Keratinocyte (primary cell): ENCODE results near the gene COL25A1. TPM values are rescaled to one million over a fixed set of nuclear protein-coding genes. Genes with fewer than 3 reads are reported as not detected.

Experiments used
- DNase-seq: peaks from one replicate; pipeline ENCODE4 v3.0.0-alpha.2; 2011; ENCODE audit warnings: low read depth, missing footprints, low spot score
- FAIRE-seq: peaks from 2 replicates; lab custom pipeline; 2011; peaks lifted over from hg19 to GRCh38; lab: Jason Lieb, UNC
- H2AFZ ChIP-seq: 2 replicates; pipeline ENCODE4 v1.6.0; 2012; ENCODE audit warnings: low read length, control low read depth, inconsistent platforms; ENCODE audit not compliant: control insufficient read depth
- H3K27ac ChIP-seq: 2 replicates; pipeline ENCODE4 v1.5.1; 2011; ENCODE audit warnings: low read length; ENCODE audit not compliant: control insufficient read depth, insufficient read depth
- H3K27me3 ChIP-seq: 3 replicates; pipeline ENCODE4 v1.6.0; 2011; ENCODE audit warnings: low read length; ENCODE audit not compliant: control insufficient read depth, insufficient read depth; ENCODE audit errors: extremely low read depth
- H3K36me3 ChIP-seq, 2 experiments: 2 replicates in 1 of 2; 3 replicates in 1 of 2; pipeline ENCODE4 v1.5.1; 2011; ENCODE audit warnings: low read length in 2 of 2, mild to moderate bottlenecking in 1 of 2; ENCODE audit not compliant: control insufficient read depth in 2 of 2, insufficient read depth in 2 of 2; ENCODE audit errors: extremely low read depth in 1 of 2
- H3K4me1 ChIP-seq: 3 replicates; pipeline ENCODE4 v1.5.1; 2011; ENCODE audit warnings: low read length; ENCODE audit not compliant: control insufficient read depth, insufficient read depth; ENCODE audit errors: extremely low read depth
- H3K4me2 ChIP-seq: 3 replicates; pipeline ENCODE4 v1.6.0; 2011; ENCODE audit warnings: low read depth, low read length; ENCODE audit not compliant: control insufficient read depth, insufficient read depth; ENCODE audit errors: extremely low read depth
- H3K4me3 ChIP-seq, 3 experiments: fragments of 200-600 bp in 1 of 3; sonication (generic) in 1 of 3; 2 replicates in 2 of 3; 3 replicates in 1 of 3; pipeline ENCODE4 v1.5.1; 2011 to 2016; ENCODE audit warnings: low read length in 3 of 3, mild to moderate bottlenecking in 3 of 3, control low read depth in 2 of 3, inconsistent platforms in 1 of 3, low read depth in 1 of 3, mixed read lengths in 1 of 3, mixed run types in 1 of 3, moderate library complexity in 1 of 3; ENCODE audit not compliant: control insufficient read depth in 2 of 3, insufficient read depth in 2 of 3; ENCODE audit errors: extremely low read depth in 1 of 3
- H3K79me2 ChIP-seq: 2 replicates; pipeline ENCODE4 v1.6.0; 2012; ENCODE audit warnings: low read length; ENCODE audit not compliant: control insufficient read depth, insufficient read depth
- H3K9ac ChIP-seq: 3 replicates; pipeline ENCODE4 v1.6.0; 2011; ENCODE audit warnings: low read length; ENCODE audit not compliant: control insufficient read depth, insufficient read depth; ENCODE audit errors: extremely low read depth
- H3K9me1 ChIP-seq: 3 replicates; pipeline ENCODE4 v1.6.0; 2011; ENCODE audit warnings: low read length; ENCODE audit not compliant: control insufficient read depth, insufficient read depth; ENCODE audit errors: extremely low read depth
- H3K9me3 ChIP-seq: 2 replicates; pipeline ENCODE4 v1.5.1; 2012; ENCODE audit warnings: low read depth, low read length; ENCODE audit not compliant: control insufficient read depth
- H4K20me1 ChIP-seq: 3 replicates; pipeline ENCODE4 v1.6.0; 2011; ENCODE audit warnings: low read length; ENCODE audit not compliant: control insufficient read depth, insufficient read depth; ENCODE audit errors: extremely low read depth
- CTCF ChIP-seq, 3 experiments: IDR thresholded peaks in 1 of 3; conservative IDR thresholded peaks in 1 of 3; optimal IDR thresholded peaks in 1 of 3; 2 replicates in 2 of 3; 3 replicates in 1 of 3; pipeline versions ENCODE3 to v1.5.1; 2011; ENCODE audit warnings: low read length in 3 of 3, mild to moderate bottlenecking in 3 of 3, moderate library complexity in 2 of 3, control low read depth in 1 of 3, inconsistent platforms in 1 of 3; ENCODE audit not compliant: insufficient read depth in 2 of 3; ENCODE audit errors: extremely low read depth in 1 of 3
- EZH2 ChIP-seq: IDR thresholded peaks from one replicate; pipeline ENCODE4 v1.6.1; 2012; ENCODE audit warnings: inconsistent platforms, mild to moderate bottlenecking, low read length, moderate library complexity
- dilution Hi-C: fragments of 300-500 bp; cut with MboI; formaldehyde crosslinking; loops from one replicate; pipeline ENCODE4 v1.7.0; 2020; ENCODE audit warnings: low sequenced_read_pairs; ENCODE audit not compliant: extremely low pct_ligation_motif_present
- polyA plus RNA-seq, 5 experiments: library from polyadenylated mRNA; depleted of rRNA in 3 of 5; stranded (reverse) in 3 of 5; stranded (forward) in 1 of 5; unstranded in 1 of 5; fragments of >200 nt; gene quantifications; 1 replicate in 1 of 5; 2 replicates in 3 of 5; 3 replicates in 1 of 5; pipeline versions ENCODE4 v1.2.1 to v1.2.3, GENCODE V29; 2011 to 2012; ENCODE audit warnings: missing spikeins in 2 of 5, low read depth in 1 of 5, low replicate concordance in 1 of 5

The COL25A1 gene
- polyA plus RNA-seq, 1 donor (not counting 4 experiments of a cell fraction or from before 2014, with no cell fraction given): not detected

DNA sequence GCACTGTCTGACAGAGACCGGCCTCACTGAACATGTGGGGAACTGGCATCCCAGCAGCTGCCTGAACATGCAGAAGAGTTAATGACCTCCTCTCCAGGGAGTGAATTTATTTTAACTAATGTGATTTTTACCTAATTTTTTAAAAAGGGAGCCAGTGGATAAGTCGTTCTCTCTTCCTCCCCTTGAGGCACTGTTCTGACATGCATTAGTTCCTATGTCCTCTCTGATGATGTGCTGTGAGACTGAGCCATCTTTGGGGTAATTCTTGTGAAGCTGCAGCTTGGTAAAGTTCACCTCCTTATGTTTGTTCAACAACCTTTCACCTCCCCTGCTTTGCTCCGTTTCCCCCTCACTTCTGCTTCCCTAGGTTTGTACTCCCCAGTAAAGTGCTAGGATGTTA lies 139.7 kb downstream of the COL25A1 start:
- H3K9ac ChIP-seq: no peak overlapping the region
- H2AFZ ChIP-seq: no peak overlapping the region
- DNase-seq (no peak), FAIRE-seq (no peak)
- no peaks in the 10 kb centered on the region for H3K27me3 ChIP-seq
- dilution Hi-C loops: no loop called here
- no peaks in the 10 kb centered on the region for H3K9me3 ChIP-seq
- TF ChIP-seq CTCF (optimal IDR thresholded peaks at IDR 0.05 in 1 of 3, IDR thresholded peaks at IDR 0.05 in 1 of 3, conservative IDR thresholded peaks at IDR 0.05 in 1 of 3; ENCODE audit: extremely low read depth in 1 of 3, insufficient read depth in 2 of 3, low read length in 3 of 3): no peak
- TF ChIP-seq EZH2: no peak
- H3K36me3 ChIP-seq: no peaks in the 10 kb centered on the region
- H3K79me2 ChIP-seq: no peaks in the 10 kb centered on the region
- H3K4me3 ChIP-seq: no peak overlapping the region
- no peaks in the 10 kb centered on the region for H3K4me1 ChIP-seq
- no peaks in the 10 kb centered on the region for H4K20me1 ChIP-seq
- H3K9me1 ChIP-seq: no peaks in the 10 kb centered on the region
- H3K27ac ChIP-seq: no peak overlapping the region
- no peak overlapping the region for H3K4me2 ChIP-seq

DNA sequence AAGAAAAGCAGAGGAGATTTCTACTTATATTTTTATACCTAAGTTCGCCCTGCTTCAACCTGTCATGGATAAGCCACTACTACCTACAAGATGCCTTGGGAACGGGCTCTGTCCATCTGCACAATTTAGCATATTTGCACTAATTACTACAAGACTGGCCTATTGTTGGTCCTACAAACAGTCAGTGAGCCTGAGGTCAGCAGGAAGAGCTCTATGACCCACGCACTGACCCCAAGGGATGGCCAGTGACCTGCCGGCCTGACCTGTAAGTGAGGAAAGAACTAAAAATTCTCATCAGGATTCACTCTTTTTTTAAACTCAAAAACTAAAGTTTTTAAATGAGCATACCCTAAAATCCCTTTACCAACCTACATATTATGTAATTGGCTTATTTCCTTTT lies 142.0 kb downstream of the COL25A1 start:
- FAIRE-seq (no peak), DNase-seq (no peak)
- Histone ChIP-seq H3K4me1 (no peaks in the 10 kb centered on the region), H3K36me3 (no peaks in the 10 kb centered on the region), H4K20me1 (no peaks in the 10 kb centered on the region), H3K9me3 (no peaks in the 10 kb centered on the region), H3K79me2 (no peaks in the 10 kb centered on the region), H2AFZ (no peak overlapping the region), H3K27me3 (no peaks in the 10 kb centered on the region), H3K27ac (no peak overlapping the region), H3K4me3 (no peak overlapping the region), H3K4me2 (no peak overlapping the region), H3K9ac (no peak overlapping the region), H3K9me1 (no peaks in the 10 kb centered on the region)
- TF ChIP-seq CTCF (optimal IDR thresholded peaks at IDR 0.05 in 1 of 3, IDR thresholded peaks at IDR 0.05 in 1 of 3, conservative IDR thresholded peaks at IDR 0.05 in 1 of 3; ENCODE audit: extremely low read depth in 1 of 3, insufficient read depth in 2 of 3, low read length in 3 of 3) (no peak), EZH2 (no peak)
- dilution Hi-C loops: no loop called here
